GF-D8 (cell line): Measurements from ENCODE around the gene DRG2.

Source experiments
- DNase-seq: peaks from one replicate; lab custom pipeline; 2025; lab: John Stamatoyannopoulos, UW

Gene DRG2

DNA sequence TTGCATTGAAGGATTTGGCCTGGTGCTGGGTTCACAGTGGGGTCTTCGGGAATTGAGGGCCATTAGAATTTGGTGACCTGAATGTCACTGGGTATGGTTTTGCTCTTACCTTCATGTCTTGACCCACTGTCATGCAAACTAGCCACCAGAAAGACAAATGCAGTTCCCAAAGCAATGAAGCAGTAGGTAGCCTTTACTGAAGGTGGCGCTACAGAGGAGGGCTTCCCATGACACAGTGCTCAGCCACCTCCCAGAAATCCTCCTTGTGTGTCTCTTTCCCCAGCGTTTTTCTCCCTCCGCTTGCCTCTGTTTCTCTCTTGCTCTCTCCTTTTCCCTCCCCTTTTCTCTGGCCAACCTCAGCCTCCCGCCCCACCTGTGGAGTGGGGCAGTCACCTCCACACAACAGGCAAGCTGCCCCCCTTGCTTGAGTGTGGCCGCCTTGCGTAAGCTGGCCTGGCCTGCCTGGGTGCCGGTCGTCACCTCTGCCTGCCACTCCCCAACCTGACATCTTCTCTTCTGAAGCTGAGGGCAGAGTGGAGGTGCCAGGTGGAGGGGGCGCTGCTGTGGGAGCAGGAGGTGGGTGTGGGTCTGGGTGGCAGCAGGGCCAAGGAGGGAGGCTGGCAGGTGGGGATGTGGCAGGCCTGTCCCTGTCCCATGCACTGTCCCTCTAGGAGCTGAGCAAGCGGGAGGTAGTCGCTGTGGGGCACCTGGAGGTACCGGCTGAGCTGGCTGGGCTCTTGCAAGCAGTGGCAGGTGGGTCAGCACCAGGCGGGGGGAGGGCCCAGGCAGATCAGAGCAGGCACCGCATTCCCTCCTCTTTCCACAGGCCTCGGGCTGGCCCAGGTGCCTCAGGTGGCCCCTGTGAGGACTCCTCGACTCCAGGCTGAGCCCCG is 55.5 kb downstream of the DRG2 start:
- no peak for DNase-seq

DNA sequence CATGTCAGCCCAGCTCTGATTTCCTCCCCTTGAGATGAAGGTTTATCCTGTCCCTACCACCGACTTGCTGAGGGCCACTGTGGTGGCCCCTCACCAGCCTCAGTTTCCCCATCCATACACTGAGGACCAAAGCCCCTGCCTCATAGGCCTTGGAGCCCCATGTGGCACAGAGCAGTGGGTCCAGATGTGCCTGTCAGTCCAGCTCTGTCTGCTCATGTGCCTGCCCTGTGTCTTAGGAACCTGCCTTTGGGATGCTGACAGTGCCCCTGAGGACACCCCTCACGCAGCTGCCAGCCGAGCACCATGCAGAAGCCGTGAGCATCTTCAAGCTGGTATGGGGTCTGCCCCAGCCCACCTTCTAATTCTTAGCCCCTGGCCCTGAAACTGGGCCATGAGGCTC is 56.5 kb downstream of the DRG2 start:
- DNase-seq, result no peak

DNA sequence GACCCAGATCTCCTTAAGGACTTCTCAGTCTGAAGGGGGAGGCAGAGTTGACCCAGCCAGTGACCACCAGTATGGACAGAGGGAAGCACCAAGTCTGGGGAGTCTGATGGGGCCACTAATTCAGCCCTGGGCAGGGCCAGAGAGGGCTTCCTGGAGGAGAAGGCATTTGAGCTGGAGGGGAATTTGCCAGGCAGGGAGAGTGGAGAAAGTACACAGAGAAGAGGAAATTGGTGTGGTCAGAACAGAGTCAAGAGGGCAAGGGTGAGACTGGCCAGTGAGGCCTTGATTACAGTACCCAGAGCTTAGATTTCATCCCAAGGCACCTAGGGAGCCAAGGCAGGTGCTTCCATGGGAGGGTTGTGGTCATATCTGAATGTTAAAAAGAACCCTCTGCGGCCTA is 57.1 kb downstream of the DRG2 start:
- no peak for DNase-seq

DNA sequence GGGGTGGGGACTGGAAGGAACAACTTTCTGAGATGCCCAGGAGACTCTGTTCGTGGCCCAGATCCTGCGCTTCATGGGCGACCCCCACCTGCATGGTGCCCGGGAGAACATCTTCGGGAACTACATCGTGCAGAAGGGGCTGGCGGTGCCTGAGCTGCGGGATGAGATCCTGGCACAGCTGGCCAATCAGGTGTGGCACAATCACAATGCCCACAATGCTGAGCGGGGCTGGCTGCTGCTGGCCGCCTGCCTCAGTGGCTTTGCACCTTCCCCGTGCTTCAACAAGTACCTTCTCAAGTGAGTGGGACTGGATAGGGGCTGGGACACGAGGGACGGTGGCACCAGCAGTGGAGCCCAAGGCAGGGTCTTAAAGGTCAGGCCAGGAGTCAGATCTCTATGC is 58.1 kb downstream of the DRG2 start:
- DNase-seq, result no peak

DNA sequence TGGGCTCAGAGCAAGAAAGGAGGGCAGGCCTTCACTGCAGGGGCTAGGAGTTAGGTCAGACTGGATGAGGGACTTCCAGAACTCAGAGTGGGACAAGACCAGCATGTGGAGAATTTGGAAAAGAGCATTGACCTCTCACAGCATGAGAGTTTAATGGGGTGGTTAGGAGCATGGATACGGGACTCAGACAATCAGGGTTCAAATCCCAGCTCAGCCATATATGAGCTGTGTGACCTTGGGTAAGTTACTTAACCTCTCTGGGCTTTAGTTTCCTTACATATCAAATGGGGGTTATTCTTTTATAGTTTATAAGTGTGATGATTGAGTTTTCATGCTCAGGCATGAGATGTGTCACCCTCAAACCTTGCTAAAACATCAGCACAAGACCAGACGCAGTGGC is 58.5 kb downstream of the DRG2 start:
- no peak for DNase-seq

DNA sequence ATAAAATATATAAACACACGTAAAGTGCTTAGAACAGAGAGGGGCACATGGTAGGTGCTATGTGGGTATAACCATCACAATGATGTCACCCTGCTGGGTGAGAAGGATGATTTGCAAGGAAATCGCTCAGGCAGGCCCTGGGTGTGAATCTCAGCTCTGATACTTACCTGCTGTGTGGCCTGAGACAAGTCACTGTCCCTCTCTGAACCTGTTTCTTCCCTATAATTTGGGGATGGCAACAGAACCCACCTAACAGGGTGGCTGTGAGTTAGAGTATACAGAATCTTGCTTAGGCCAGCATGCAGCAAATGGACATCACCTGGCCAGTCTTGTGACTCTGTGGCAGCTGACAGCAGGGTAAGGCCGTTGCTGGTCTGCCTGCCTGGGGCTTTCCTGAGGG is 59.2 kb downstream of the DRG2 start:
- no peak for DNase-seq

DNA sequence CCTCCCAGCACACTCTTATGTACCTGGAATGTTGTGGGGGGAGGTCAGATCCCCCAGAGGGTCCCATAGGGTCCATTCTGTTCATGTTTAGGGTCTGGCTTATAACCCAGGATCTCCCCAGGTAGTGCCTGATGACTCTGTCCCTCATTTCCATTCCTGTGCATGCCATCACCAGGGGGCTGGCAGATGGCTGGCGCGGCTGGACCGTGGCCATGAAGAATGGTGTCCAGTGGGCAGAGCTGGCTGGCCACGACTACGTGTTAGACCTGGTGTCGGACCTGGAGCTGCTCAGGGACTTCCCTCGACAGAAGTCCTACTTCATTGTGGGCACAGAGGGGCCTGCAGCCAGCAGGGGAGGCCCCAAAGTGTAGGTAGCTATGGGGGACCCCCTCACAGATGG is 60.8 kb downstream of the DRG2 start:
- DNase-seq, result no peak

DNA sequence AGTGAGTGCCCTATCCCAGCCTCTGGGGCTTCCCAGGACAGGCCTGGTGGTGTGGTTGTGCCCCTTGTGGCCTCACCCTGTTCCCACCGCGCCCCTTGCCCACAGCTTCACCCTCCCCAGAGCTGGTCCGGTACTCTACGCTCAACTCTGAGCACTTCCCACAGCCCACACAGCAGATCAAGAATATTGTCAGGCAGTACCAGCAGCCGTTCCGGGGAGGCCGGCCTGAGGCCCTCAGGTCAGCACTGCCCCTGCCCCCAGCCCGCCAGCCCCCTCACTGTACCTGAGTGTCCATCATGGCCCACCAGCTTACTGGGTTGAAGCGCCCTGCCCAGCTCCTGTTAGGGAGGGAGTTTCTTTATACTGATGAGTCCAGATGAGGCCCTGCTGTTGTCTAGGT is 63.5 kb downstream of the DRG2 start:
- no peak for DNase-seq

DNA sequence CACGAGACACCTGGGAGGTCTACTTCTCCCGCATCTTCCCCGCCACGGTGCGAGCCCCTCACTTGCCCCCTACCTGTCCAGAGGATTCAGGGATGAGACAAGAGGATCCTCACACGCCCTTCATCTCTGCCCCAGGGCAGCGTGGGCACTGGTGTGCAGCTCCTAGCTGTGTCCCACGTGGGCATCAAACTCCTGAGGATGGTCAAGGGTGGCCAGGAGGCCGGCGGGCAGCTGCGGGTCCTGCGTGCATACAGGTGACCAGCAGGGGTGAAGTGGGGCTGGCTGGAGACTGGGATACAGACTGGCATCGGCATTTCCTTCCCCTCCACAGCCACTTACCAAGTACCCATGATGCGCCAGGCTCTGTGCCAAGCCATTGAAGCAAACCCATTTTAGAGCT is 67.4 kb downstream of the DRG2 start:
- DNase-seq, result no peak

DNA sequence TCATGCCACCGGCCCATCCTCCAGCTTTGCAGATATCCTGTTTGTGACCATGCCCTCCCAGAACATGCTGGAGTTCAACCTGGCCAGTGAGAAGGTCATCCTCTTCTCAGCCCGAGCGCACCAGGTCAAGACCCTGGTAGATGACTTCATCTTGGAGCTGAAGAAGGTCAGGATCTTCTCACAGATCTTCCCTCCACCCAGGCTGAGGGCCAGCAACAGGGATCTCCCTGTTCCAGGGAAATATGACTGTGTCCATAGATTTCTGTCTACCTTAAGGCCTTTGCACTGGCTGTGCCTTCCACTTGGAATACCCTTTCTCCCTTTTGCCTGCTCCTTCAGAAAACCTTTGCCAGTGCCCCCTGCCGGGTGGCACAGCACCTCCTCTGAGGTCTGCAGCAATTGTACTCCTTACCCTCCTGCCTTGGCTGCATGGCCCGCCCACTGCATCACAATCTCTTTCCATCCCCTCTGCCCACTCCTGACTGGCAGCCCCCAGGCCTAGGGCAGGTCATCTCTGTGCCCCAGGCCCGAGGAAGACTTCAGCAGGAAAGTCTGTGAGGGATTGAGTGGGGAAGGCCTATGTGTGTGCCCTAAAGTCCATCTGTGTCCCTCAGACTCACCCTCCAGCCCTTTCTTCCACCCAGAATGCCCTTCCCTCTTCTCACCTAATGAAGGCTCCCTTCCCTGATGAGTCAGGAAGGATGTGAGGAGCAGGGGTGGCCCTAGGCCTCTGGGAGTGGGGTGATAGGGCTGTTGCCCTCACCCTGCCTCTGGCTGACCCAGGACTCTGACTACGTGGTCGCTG is 68.6 kb downstream of the DRG2 start:
- no peak for DNase-seq

DNA sequence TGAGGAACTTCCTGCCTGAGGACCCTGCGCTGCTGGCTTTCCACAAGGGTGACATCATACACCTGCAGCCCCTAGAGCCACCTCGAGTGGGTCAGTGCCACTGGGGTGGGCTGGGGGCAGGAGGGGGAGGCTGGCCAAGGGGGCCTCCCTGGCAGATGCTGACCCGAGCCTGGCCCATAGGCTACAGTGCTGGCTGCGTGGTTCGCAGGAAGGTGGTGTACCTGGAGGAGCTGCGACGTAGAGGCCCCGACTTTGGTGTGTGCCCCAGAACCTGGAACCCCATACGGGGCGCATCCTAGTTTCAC is 69.2 kb downstream of the DRG2 start:
- no peak for DNase-seq
